Lower leg skin (tissue), 3 donors: ENCODE data around the gene CCDC106.

Experiments used
- CTCF ChIP-seq, 3 donors: fragments of 450-650 bp; IDR thresholded peaks; one replicate each; pipeline ENCODE4 v1.5.1; 2016; ENCODE audit warnings: antibody characterized with exemption in 3 of 3, mild to moderate bottlenecking in 3 of 3, moderate library complexity in 2 of 3
- POLR2A ChIP-seq, 2 donors: fragments of 450-650 bp; IDR thresholded peaks; one replicate each; pipeline ENCODE4 v1.6.1; 2016 to 2017; ENCODE audit warnings: antibody characterized with exemption in 2 of 2, mild to moderate bottlenecking in 1 of 2, moderate library complexity in 1 of 2

- TF ChIP-seq CTCF (IDR thresholded peaks at IDR 0.05) (no peak), POLR2A (IDR thresholded peaks at IDR 0.05) (no peak)
These were observed 29.6 kb upstream of the CCDC106 start for GRCh38 chr19:55618426-55618825.
